GM18526 (cell line): ENCODE results near the gene PSAPL1.

ENCODE experiments used
- POLR2A ChIP-seq: IDR thresholded peaks from 3 replicates; pipeline ENCODE4 v1.6.1; 2011; ENCODE audit not compliant: insufficient read length; ENCODE audit errors: extremely low read depth

Gene PSAPL1

GRCh38 chr4:7464259-7464655, 29.5 kb upstream of the PSAPL1 start:
- no peak for TF ChIP-seq POLR2A

DNA sequence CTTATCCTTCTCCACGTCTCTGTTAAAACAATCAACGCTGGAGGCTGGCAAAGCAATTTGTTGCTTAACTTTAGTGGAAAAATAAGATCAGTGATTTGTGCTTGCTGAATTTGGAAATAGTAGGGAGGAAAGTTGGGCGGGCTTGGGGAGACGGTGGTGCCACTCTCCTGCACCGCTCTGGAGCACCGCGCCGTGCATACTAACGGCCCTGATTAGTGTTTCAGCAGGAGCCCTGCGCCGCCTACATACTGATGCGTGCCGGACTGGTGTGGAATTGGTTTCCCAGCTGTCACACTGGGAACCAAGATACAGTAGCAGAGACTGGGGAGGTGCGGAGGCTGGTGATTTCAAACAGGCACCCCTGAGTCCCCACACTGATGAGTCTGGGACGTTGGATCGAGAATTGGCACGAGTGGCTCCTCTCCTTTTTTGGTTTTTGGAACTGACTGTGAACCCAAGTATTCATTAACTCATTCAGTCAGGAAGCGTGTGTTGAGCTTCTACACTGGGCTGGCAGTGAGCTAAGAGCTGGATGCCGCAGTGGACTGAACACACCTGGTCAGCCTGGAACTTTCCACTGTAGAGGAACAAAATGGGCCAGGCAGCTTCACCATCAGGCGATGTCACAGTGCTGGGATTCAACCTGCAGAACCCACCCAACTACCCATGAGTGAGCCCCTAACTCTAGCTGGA, 29.0 kb upstream of the PSAPL1 start:
- TF ChIP-seq POLR2A, result no peak

DNA sequence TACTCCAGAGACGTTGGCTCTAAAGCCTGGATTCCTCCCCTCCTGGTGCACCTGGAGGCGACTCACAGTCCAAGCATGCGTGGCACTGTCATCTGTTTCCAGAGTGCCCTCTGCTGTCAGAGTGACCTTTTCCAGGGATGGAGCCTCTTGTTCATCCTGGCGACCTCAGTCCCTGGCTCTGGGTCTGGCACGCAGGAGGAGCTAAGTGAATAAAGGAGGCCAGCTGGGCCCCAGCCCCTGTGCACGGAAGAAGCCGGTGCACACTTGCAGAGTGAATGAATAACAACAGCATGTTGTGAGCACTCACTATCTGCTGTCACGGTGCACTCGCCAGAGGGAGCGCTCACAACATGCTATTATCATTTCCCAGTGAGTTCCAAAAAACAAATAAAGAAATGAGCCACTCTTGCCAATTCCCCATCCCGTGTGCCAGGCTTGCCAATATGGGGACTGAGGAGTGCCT, 27.8 kb upstream of the PSAPL1 start:
- no peak for TF ChIP-seq POLR2A

GRCh38 chr4:7461230-7461629, 26.5 kb upstream of the PSAPL1 start:
- TF ChIP-seq POLR2A, result no peak

GRCh38 chr4:7460566-7460965, 25.8 kb upstream of the PSAPL1 start:
- no peak for TF ChIP-seq POLR2A

- no peak for TF ChIP-seq POLR2A
These were observed 24.7 kb upstream of the PSAPL1 start for GRCh38 chr4:7459471-7459870.

DNA sequence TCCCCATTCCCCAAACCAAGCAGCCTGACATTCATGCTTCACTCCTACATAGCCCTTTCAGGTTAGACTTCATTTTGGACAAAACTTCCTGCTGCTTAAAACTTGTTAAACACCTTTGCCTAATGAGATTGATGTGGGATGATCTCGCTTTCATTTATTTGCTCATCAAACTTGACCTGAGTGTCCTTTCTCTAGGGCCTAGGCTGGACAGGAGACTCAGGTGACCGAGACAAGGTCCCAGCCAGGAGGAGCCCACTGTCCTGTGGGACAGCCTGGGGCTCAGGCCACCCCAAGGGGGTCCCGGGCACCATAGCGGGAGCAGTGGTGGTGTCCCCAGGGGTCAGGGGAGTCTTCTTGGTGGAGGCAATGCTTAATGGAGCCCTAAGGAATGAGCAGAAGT, 23.7 kb upstream of the PSAPL1 start:
- no peak for TF ChIP-seq POLR2A

- TF ChIP-seq POLR2A, result no peak
These were observed 23.3 kb upstream of the PSAPL1 start for GRCh38 chr4:7458066-7458425.

- no peak for TF ChIP-seq POLR2A
These were observed 22.7 kb upstream of the PSAPL1 start for GRCh38 chr4:7457201-7458065.

- TF ChIP-seq POLR2A, result no peak
These were observed 17.1 kb upstream of the PSAPL1 start for GRCh38 chr4:7451800-7452199.

GRCh38 chr4:7451434-7451789, 16.7 kb upstream of the PSAPL1 start:
- TF ChIP-seq POLR2A, result no peak

- TF ChIP-seq POLR2A, result no peak
These were observed 16.2 kb upstream of the PSAPL1 start for GRCh38 chr4:7450775-7451433.

GRCh38 chr4:7448036-7448435, 13.3 kb upstream of the PSAPL1 start:
- no peak for TF ChIP-seq POLR2A

DNA sequence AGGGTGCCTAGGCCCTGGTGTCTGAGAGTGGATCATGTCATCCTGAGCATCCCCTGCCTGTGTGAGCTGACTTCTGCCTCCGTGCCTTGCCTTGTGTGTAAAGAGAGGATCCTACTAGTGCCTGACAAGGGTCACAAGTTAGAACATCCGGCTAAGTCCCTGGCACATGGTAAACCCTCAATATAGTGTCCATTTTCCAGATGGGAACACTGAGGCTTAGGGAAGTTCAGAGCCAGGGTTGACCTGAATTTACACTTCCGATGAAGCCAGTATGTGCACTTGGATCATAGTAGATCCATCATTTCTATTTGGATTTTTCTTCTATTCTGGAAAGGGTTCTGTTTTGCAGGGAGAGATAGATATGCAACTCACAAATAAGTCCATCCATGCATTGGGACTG, 12.5 kb upstream of the PSAPL1 start:
- TF ChIP-seq POLR2A, result no peak

- no peak for TF ChIP-seq POLR2A
These were observed 10.0 kb upstream of the PSAPL1 start for GRCh38 chr4:7444731-7445130.

- TF ChIP-seq POLR2A, result no peak
These were observed 9.6 kb upstream of the PSAPL1 start for GRCh38 chr4:7444314-7444713.
